A375 (cell line): Measurements from ENCODE around the gene SLC17A2. TPM values are rescaled to one million over a fixed set of nuclear protein-coding genes. Genes with fewer than 3 reads are reported as not detected.

Experiments
- total RNA-seq: library from RNA; depleted of rRNA; stranded (reverse); fragments of >200 nt; shearing (Covaris generic); gene quantifications from 2 replicates; pipeline ENCODE4 v1.2.3, GENCODE V29; 2014; rRNA removed

SLC17A2 gene
- total RNA-seq = not detected in 2 replicates

GRCh38 chr6:25930532-25931410, at the start of gene SLC17A2:
TSS of gene SLC17A2 (minus strand) at chr6:25930691. CDS start at chr6:25925796, 4,895 bp downstream.

DNA sequence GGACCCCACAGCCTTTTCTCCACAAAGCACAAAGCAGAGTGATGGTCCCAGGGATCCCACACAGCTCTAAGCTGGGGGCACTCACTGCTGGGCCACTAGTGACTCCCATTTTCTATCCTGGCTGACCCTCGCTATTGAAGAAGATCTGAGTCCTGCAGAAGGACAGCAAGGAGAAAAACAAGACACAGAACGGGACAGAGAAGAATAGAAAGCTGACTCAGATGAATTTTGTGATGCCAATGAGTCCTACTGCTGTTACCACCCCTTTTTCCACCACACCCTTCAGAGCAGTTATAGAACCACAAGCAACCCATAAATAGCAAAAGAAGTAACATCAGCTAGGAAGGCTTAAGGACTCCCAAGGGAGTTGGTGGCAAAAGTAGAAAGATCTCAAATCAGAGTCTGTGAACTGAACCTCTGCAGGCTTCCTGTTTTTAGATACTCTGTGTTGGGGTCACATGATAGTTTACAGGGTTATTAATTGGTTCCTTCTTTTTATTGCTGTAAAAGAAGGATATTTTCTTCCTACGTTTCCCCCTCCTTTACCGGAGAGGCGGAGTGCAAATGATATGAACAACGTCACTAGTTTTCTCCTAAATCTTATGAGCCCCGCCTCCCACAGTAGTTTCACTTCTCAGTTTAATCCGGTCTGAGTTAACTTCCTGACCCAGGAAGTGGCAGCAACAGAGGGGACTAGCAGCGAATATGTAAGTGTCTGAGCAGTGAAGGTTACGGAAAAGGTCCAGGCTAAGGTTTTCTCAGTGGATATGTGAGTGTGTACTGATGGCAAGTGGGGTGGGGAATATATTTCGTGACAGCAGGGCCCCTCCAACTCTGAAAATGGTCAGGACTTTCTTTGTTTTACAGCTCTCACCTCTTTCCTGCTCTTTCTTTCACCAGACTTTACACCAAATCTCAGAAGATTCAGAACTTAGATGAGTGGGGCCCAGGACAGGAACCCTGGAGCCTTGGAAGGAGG, 31.9 kb upstream of the SLC17A2 start, which contains the start of gene TRIM38:
Gene TRIM38, plus strand, starts transcription at position 654 of the 979 bp plus-strand sequence. CDS start 3,721 bp downstream, outside the sequence.

DNA sequence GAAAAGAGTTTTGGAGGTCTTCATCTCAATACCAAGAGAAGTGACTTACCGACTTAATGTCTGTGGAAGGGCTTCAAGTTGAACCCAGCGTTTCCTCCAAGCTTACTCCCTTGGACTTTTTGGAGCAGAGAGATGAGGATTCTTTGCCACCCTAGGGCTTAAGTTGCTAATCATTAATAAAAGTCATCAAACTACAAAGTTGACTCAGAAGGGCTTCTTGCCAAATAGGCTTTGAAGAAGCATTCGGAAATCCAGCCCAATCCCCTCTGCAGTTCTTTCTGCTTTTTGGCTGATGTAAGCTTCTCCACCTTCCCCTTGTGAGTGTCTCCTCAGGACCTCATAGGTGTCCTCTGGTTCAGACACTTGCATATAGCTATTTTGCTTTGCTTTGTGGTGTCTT, 56.4 kb downstream of the SLC17A2 start, which contains the start of gene SLC17A3:
Gene SLC17A3, minus strand, starts transcription at position 126 of the 400 bp plus-strand sequence. CDS start 5,856 bp downstream, outside the sequence.

Other genes with a start within 250 kb of the SLC17A2 start
- gene SLC17A4, start 175.9 kb downstream of the SLC17A2 start, total RNA-seq = not detected in 2 replicates
- not detected in 2 replicates for gene SLC17A1, start 98.6 kb downstream of the SLC17A2 start, total RNA-seq
- not detected in 2 replicates for gene SLC17A3, start 56.4 kb downstream of the SLC17A2 start, total RNA-seq
- gene TRIM38, start 32.1 kb upstream of the SLC17A2 start, total RNA-seq = 4.1 and 4.3 TPM in 2 replicates
- gene HFE, start 156.7 kb upstream of the SLC17A2 start, total RNA-seq = 4.1 and 4.5 TPM in 2 replicates